H1 (cell line): ENCODE measurements around the gene SWI5. TPM values are rescaled to one million over a fixed set of nuclear protein-coding genes. Genes with fewer than 3 reads are reported as not detected.

Experiments
- CTCF ChIA-PET: fragments of 300-600 bp; sonication (Branson Sonifier 250); formaldehyde crosslinking; loops from one replicate; lab custom pipeline; 2021; ENCODE audit not compliant: partially characterized antibody; lab: Charles Lee
- POLR2A ChIA-PET: fragments of 300-600 bp; sonication (Branson Sonifier 250); formaldehyde crosslinking; loops from one replicate; lab custom pipeline; 2021; ENCODE audit warnings: inconsistent platforms; ENCODE audit not compliant: partially characterized antibody; lab: Charles Lee
- DNase-seq, 2 experiments: peaks; one replicate each; pipeline versions ENCODE4 v3.0.0 to v3.0.0-alpha.2; 2010 to 2022; ENCODE audit warnings: low spot score in 2 of 2, low read depth in 1 of 2, mixed read lengths in 1 of 2
- FAIRE-seq: peaks from 2 replicates; lab custom pipeline; 2011; peaks lifted over from hg19 to GRCh38; lab: Jason Lieb, UNC
- H2AFZ ChIP-seq: 2 replicates; pipeline ENCODE4 v1.8.1; 2012; ENCODE audit warnings: low read length, inconsistent platforms
- H2AK5ac ChIP-seq: 2 replicates; pipeline ENCODE4 v1.6.1; 2013; ENCODE audit warnings: low read depth, low read length
- H2BK120ac ChIP-seq: replicated peaks from 2 replicates; pipeline ENCODE3; 2013; ENCODE audit warnings: low read depth, low read length, inconsistent platforms
- H2BK12ac ChIP-seq: 2 replicates; pipeline ENCODE4 v1.6.1; 2013; ENCODE audit warnings: low read depth, low read length
- H2BK15ac ChIP-seq: 2 replicates; pipeline ENCODE4 v1.6.1; 2013; ENCODE audit warnings: low read length
- H2BK20ac ChIP-seq: 2 replicates; pipeline ENCODE4 v1.6.1; 2013; ENCODE audit warnings: low read length
- H2BK5ac ChIP-seq: 2 replicates; pipeline ENCODE4 v1.6.1; 2013; ENCODE audit warnings: low read depth, low read length
- H3K14ac ChIP-seq: 2 replicates; pipeline ENCODE4 v1.6.1; 2013; ENCODE audit warnings: inconsistent platforms; ENCODE audit not compliant: insufficient read length
- H3K18ac ChIP-seq: 2 replicates; pipeline ENCODE4 v1.6.1; 2013; ENCODE audit warnings: low read length; ENCODE audit errors: extremely low read depth
- H3K23ac ChIP-seq: 2 replicates; pipeline ENCODE4 v1.6.1; 2013; ENCODE audit warnings: inconsistent platforms; ENCODE audit not compliant: insufficient read length
- H3K23me2 ChIP-seq: 2 replicates; pipeline ENCODE4 v1.6.1; 2013; ENCODE audit warnings: low read depth, low read length
- H3K27ac ChIP-seq: 2 replicates; pipeline ENCODE4 v1.6.1; 2011; ENCODE audit warnings: low read depth, low read length, inconsistent platforms
- H3K27me3 ChIP-seq, 4 experiments: replicated peaks in 1 of 4; 1 replicate in 1 of 4; 2 replicates in 3 of 4; pipeline versions ENCODE4 v1.6.1 to v1.8.1; 2011 to 2013; ENCODE audit warnings: low read length in 3 of 4, mild to moderate bottlenecking in 3 of 4, inconsistent platforms in 2 of 4, mixed read lengths in 2 of 4, moderate library complexity in 1 of 4; ENCODE audit not compliant: control insufficient read depth in 3 of 4, insufficient read depth in 3 of 4; ENCODE audit errors: extremely low read depth in 1 of 4
- H3K36me3 ChIP-seq, 4 experiments: 2 replicates each; pipeline versions ENCODE4 v1.6.1 to v1.8.1; 2011 to 2013; ENCODE audit warnings: mild to moderate bottlenecking in 4 of 4, low read length in 3 of 4, moderate library complexity in 2 of 4, control low read depth in 1 of 4, inconsistent platforms in 1 of 4; ENCODE audit not compliant: insufficient read depth in 4 of 4, control insufficient read depth in 2 of 4
- H3K4ac ChIP-seq: replicated peaks from 2 replicates; pipeline ENCODE3; 2013; ENCODE audit warnings: low read length, low read depth, mixed read lengths, inconsistent platforms; ENCODE audit not compliant: insufficient read length
- H3K4me1 ChIP-seq, 4 experiments: replicated peaks in 1 of 4; 1 replicate in 1 of 4; 2 replicates in 3 of 4; pipeline versions ENCODE4 v1.6.1 to v1.8.1; 2011 to 2013; ENCODE audit warnings: low read length in 3 of 4, inconsistent platforms in 2 of 4, mixed read lengths in 1 of 4; ENCODE audit not compliant: insufficient read depth in 4 of 4, control insufficient read depth in 3 of 4
- H3K4me2 ChIP-seq, 2 experiments: 2 replicates each; pipeline versions ENCODE4 v1.6.1 to v1.8.1; 2011 to 2013; ENCODE audit warnings: low read depth in 2 of 2, low read length in 2 of 2, control low read depth in 1 of 2, inconsistent platforms in 1 of 2, mild to moderate bottlenecking in 1 of 2; ENCODE audit not compliant: insufficient read depth in 1 of 2
- H3K4me3 ChIP-seq, 4 experiments: fragments of 200-600, 300-600 bp in 1 of 4; sonication (generic), shearing (Covaris generic), sonication (Bioruptor Twin) in 1 of 4; 2 replicates each; pipeline versions ENCODE4 v1.5.1 to v1.8.1; 2011 to 2016; ENCODE audit warnings: low read length in 4 of 4, low read depth in 3 of 4, control low read depth in 2 of 4, inconsistent platforms in 2 of 4, mild to moderate bottlenecking in 2 of 4, mixed read lengths in 1 of 4, moderate library complexity in 1 of 4; ENCODE audit not compliant: insufficient read depth in 2 of 4; ENCODE audit errors: extremely low read depth in 1 of 4
- H3K56ac ChIP-seq: replicated peaks from 2 replicates; pipeline ENCODE3; 2013; ENCODE audit warnings: low read depth, mild to moderate bottlenecking, mixed read lengths, low read length, inconsistent platforms; ENCODE audit not compliant: insufficient read length
- H3K79me1 ChIP-seq: 2 replicates; pipeline ENCODE4 v1.6.1; 2013; ENCODE audit warnings: low read depth, low read length, control low read depth
- H3K79me2 ChIP-seq, 2 experiments: 2 replicates each; pipeline versions ENCODE4 v1.6.1 to v1.8.1; 2012 to 2013; ENCODE audit warnings: low read length in 2 of 2, mild to moderate bottlenecking in 2 of 2, inconsistent platforms in 1 of 2; ENCODE audit not compliant: insufficient read depth in 2 of 2, control insufficient read depth in 1 of 2
- H3K9ac ChIP-seq, 4 experiments: replicated peaks in 1 of 4; 1 replicate in 1 of 4; 2 replicates in 3 of 4; pipeline versions ENCODE4 v1.6.1 to v1.8.1; 2011 to 2013; ENCODE audit warnings: low read depth in 3 of 4, low read length in 3 of 4, control low read depth in 2 of 4, mild to moderate bottlenecking in 2 of 4, moderate library complexity in 2 of 4, inconsistent platforms in 1 of 4; ENCODE audit errors: extremely low read depth in 1 of 4
- H3K9me3 ChIP-seq, 2 experiments: 2 replicates each; pipeline versions ENCODE4 v1.6.1 to v1.8.1; 2012 to 2013; ENCODE audit warnings: mild to moderate bottlenecking in 2 of 2, moderate library complexity in 2 of 2, control low read depth in 1 of 2, inconsistent platforms in 1 of 2, low read depth in 1 of 2, low read length in 1 of 2, mixed read lengths in 1 of 2; ENCODE audit not compliant: insufficient read depth in 2 of 2
- H4K20me1 ChIP-seq, 2 experiments: replicated peaks in 1 of 2; 2 replicates each; pipeline versions ENCODE3 to v1.8.1; 2011 to 2013; ENCODE audit warnings: inconsistent platforms in 2 of 2, low read length in 2 of 2, mild to moderate bottlenecking in 1 of 2; ENCODE audit not compliant: insufficient read depth in 2 of 2, control insufficient read depth in 1 of 2
- H4K5ac ChIP-seq: 2 replicates; pipeline ENCODE4 v1.6.1; 2013; ENCODE audit warnings: low read length, low read depth, mixed read lengths, inconsistent platforms; ENCODE audit not compliant: insufficient read length
- H4K8ac ChIP-seq: 2 replicates; pipeline ENCODE4 v1.8.0; 2013; ENCODE audit warnings: mild to moderate bottlenecking, moderate library complexity, low read length, inconsistent platforms; ENCODE audit not compliant: insufficient read depth; ENCODE audit errors: extremely low read depth
- H4K91ac ChIP-seq: replicated peaks from 2 replicates; pipeline ENCODE3; 2013; ENCODE audit warnings: low read length, mixed read lengths, inconsistent platforms; ENCODE audit not compliant: insufficient read length
- CHD1 ChIP-seq: IDR thresholded peaks from 2 replicates; pipeline ENCODE4 v1.6.1; 2012; ENCODE audit warnings: low read depth, low read length, improper control_type of control experiment
- CTCF ChIP-seq, 3 experiments: IDR thresholded peaks; 1 replicate in 2 of 3; 2 replicates in 1 of 3; pipeline versions ENCODE4 v1.5.1 to v1.6.1; 2011; ENCODE audit warnings: low read length in 3 of 3, mild to moderate bottlenecking in 3 of 3, inconsistent platforms in 2 of 3, low read depth in 1 of 3, moderate library complexity in 1 of 3; ENCODE audit not compliant: insufficient read depth in 1 of 3; ENCODE audit errors: control extremely low read depth in 1 of 3
- SIN3A ChIP-seq, 2 experiments: IDR thresholded peaks in 1 of 2; conservative IDR thresholded peaks in 1 of 2; 2 replicates each; pipeline ENCODE4 v1.6.1; 2011 to 2012; ENCODE audit warnings: low read length in 2 of 2, improper control_type of control experiment in 1 of 2, low read depth in 1 of 2, mild to moderate bottlenecking in 1 of 2
- WGBS, 2 experiments: shearing (Covaris generic) in 1 of 2; methylation state at CpG; one replicate each; pipeline versions ENCODE4 v1.1.6 to v1.1.7; 2013 to 2015; ENCODE audit warnings: low lambda C conversion rate in 2 of 2, mixed read lengths in 2 of 2, inconsistent platforms in 1 of 2, low coverage in 1 of 2, missing lambda C conversion rate in 1 of 2; ENCODE audit not compliant: insufficient replicate concordance in 2 of 2, insufficient coverage in 1 of 2, insufficient read length in 1 of 2; ENCODE audit errors: extremely low coverage in 1 of 2, missing lambda C conversion rate in 1 of 2; 5-methylcytosine and 5-hydroxymethylcytosine counted together
- polyA plus RNA-seq, 7 experiments: library from polyadenylated mRNA; depleted of rRNA in 3 of 7; stranded (reverse) in 5 of 7; unstranded in 2 of 7; fragments of >200 nt in 5 of 7; fragments of 200-250 nt in 2 of 7; gene quantifications; 1 replicate in 5 of 7; 2 replicates in 1 of 7; 4 replicates in 1 of 7; pipeline versions ENCODE4 v1.2.1 to v1.2.3, GENCODE V29; 2011 to 2013; ENCODE audit warnings: missing spikeins in 2 of 7, mixed read lengths in 2 of 7
- total RNA-seq: library from RNA; stranded (reverse); fragmentation: NEBNext Ultra II Directional; extraction: Animal tissue kit (Norgen Biotek cat#: 25700); gene quantifications from 2 replicates; pipeline ENCODE4 v1.2.1, GENCODE V29; 2021

Gene SWI5
- total and polyA plus RNA-seq, 2 of the 8 experiments (the other 6 are each of a cell fraction or from before 2014, with no cell fraction given): 29.0 to 59.5 TPM

- H2BK5ac ChIP-seq: no peak overlapping the region
- TF ChIP-seq SIN3A (conservative IDR thresholded peaks at IDR 0.05 in 1 of 2, IDR thresholded peaks at IDR 0.05 in 1 of 2; ENCODE audit: low read depth in 1 of 2, low read length in 2 of 2) (no peak), CTCF (IDR thresholded peaks at IDR 0.05; ENCODE audit: control extremely low read depth in 1 of 3, insufficient read depth in 1 of 3, low read depth in 1 of 3, low read length in 3 of 3) (peak in 1 of 3 experiments; percentile 8; a peak in 1 of 4 replicates), CHD1 (no peak)
- H4K8ac ChIP-seq: no peak overlapping the region
- H3K4me2 ChIP-seq: no peak overlapping the region
- H2BK12ac ChIP-seq: no peak overlapping the region
- no peak overlapping the region for H3K18ac ChIP-seq
- H3K9ac ChIP-seq: no peak overlapping the region
- POLR2A ChIA-PET: interaction anchor here (0.6 to 1.8 kb wide), 6 partner anchors 9 to 120 kb away, joined by 3 to 9 read pairs (median 4); partner anchors contain the start of genes GOLGA2 and SWI5
- H3K14ac ChIP-seq: no peak overlapping the region
- H3K56ac ChIP-seq: no peak overlapping the region
- H2BK15ac ChIP-seq: no peak overlapping the region
- CTCF ChIA-PET: interaction anchor here (0.7 to 2.3 kb wide), 6 partner anchors 10 to 56 kb away, joined by 3 to 19 read pairs (median 3); no protein-coding TSS in a partner anchor
- H3K9me3 ChIP-seq: no peaks in the 10 kb centered on the region
- DNase-seq: no peak
- WGBS, 2 experiments: 94% methylated on average over 9 of the region's 12 CpGs; no CpG with 5 or more reads in 1 of the 2 experiments
- H3K27me3 ChIP-seq: no peaks in the 10 kb centered on the region
- no peak overlapping the region for H4K5ac ChIP-seq
- FAIRE-seq: no peak
- H3K36me3 ChIP-seq: peaks cover 0 to 12% (median 4%) of the 10 kb centered on the region in 4 experiments; a peak in 5 of 8 replicates
- no peak overlapping the region for H2AK5ac ChIP-seq
- H2BK20ac ChIP-seq: no peak overlapping the region
- no peak overlapping the region for H2BK120ac ChIP-seq
- no peak overlapping the region for H3K4ac ChIP-seq
- H4K91ac ChIP-seq: no peak overlapping the region
- no peaks in the 10 kb centered on the region for H3K79me2 ChIP-seq
- H4K20me1 ChIP-seq: peaks cover 0 to 1% of the 10 kb centered on the region in 2 experiments
- H3K4me3 ChIP-seq: no peak overlapping the region
- H3K27ac ChIP-seq: no peak overlapping the region
- no peaks in the 10 kb centered on the region for H3K4me1 ChIP-seq
- no peaks in the 10 kb centered on the region; the same call in 1 of the 2 replicates for H3K23me2 ChIP-seq
- H3K79me1 ChIP-seq: no peaks in the 10 kb centered on the region
- no peak overlapping the region for H2AFZ ChIP-seq
- H3K23ac ChIP-seq: no peak overlapping the region
Observed at GRCh38 chr9:128285033-128285784, 9.1 kb downstream of the SWI5 start.
